HuH-7 (cell line): ENCODE results near the gene CABLES1.
"Not testable (repeated sequence)": the region's sequence is repeated elsewhere in the genome, so short reads cannot be mapped to it uniquely, and the experiment has no call there.

Experiments used
- DNase-seq: peaks from one replicate; pipeline ENCODE4 v3.0.0; 2011; ENCODE audit warnings: low spot score

The CABLES1 gene

GRCh38 chr18:23143016-23143814 is 7.9 kb downstream of the CABLES1 start:
- peak; percentile 17 for DNase-seq

- no peak for DNase-seq
Observed at GRCh38 chr18:23143815-23144261, 8.6 kb downstream of the CABLES1 start.

- no peak for DNase-seq
Observed at GRCh38 chr18:23144640-23145039, 9.4 kb downstream of the CABLES1 start.

GRCh38 chr18:23145621-23146020 is 10.3 kb downstream of the CABLES1 start:
- no peak for DNase-seq

GRCh38 chr18:23146861-23147469 is 11.7 kb downstream of the CABLES1 start:
- no peak for DNase-seq

GRCh38 chr18:23148382-23148781 is 13.1 kb downstream of the CABLES1 start:
- DNase-seq, result no peak

GRCh38 chr18:23149570-23149969 is 14.3 kb downstream of the CABLES1 start:
- DNase-seq, result no peak

- no peak for DNase-seq
Observed at GRCh38 chr18:23151414-23152099, 16.3 kb downstream of the CABLES1 start.

GRCh38 chr18:23154030-23154429 is 18.7 kb downstream of the CABLES1 start:
- DNase-seq, result no peak

GRCh38 chr18:23154823-23155500 is 19.7 kb downstream of the CABLES1 start:
- no peak for DNase-seq

- DNase-seq, result no peak
Observed at GRCh38 chr18:23155537-23155936, 20.3 kb downstream of the CABLES1 start.

GRCh38 chr18:23156134-23156533 is 20.8 kb downstream of the CABLES1 start:
- no peak for DNase-seq

GRCh38 chr18:23158058-23158457 is 22.8 kb downstream of the CABLES1 start:
- DNase-seq, result no peak

GRCh38 chr18:23158884-23159283 is 23.6 kb downstream of the CABLES1 start:
- DNase-seq, result not testable (repeated sequence)

GRCh38 chr18:23159344-23159743 is 24.1 kb downstream of the CABLES1 start:
- peak; percentile 13 for DNase-seq

- no peak for DNase-seq
Observed at GRCh38 chr18:23162473-23162872, 27.2 kb downstream of the CABLES1 start.

- DNase-seq, result no peak
Observed at GRCh38 chr18:23163786-23164533, 28.7 kb downstream of the CABLES1 start.

- DNase-seq, result no peak
Observed at GRCh38 chr18:23165271-23166068, 30.2 kb downstream of the CABLES1 start.

GRCh38 chr18:23166891-23167541 is 31.7 kb downstream of the CABLES1 start:
- DNase-seq, result no peak

GRCh38 chr18:23169673-23170044 is 34.4 kb downstream of the CABLES1 start:
- no peak for DNase-seq
